SK-N-SH (cell line): ENCODE results near the gene VMAC.

ENCODE experiments used
- CTCF ChIP-seq: fragments of 200-600 bp; sonication (generic); IDR thresholded peaks from 2 replicates; pipeline ENCODE4 v1.6.1; 2017; ENCODE audit warnings: antibody characterized with exemption, mild to moderate bottlenecking, moderate library complexity
- EP300 ChIP-seq, 2 experiments: IDR thresholded peaks; 2 replicates each; pipeline versions ENCODE4 v1.4.0 to v1.6.1; 2012; ENCODE audit warnings: borderline replicate concordance in 1 of 2, low read depth in 1 of 2, low read length in 1 of 2
- EZH2phosphoT487 ChIP-seq: fragments of 200-600 bp; sonication (generic); IDR thresholded peaks from 2 replicates; pipeline ENCODE4 v1.6.1; 2017; ENCODE audit warnings: low read depth, mixed run types, mild to moderate bottlenecking, antibody characterized with exemption, moderate library complexity, borderline replicate concordance
- PBX3 ChIP-seq: IDR thresholded peaks from 2 replicates; pipeline ENCODE4; 2012
- RAD21 ChIP-seq: IDR thresholded peaks from 2 replicates; pipeline ENCODE4 v1.6.1; 2012; ENCODE audit warnings: mild to moderate bottlenecking, low read length
- REST ChIP-seq: IDR thresholded peaks from 2 replicates; pipeline ENCODE4 v1.6.1; 2012; ENCODE audit warnings: mild to moderate bottlenecking, low read depth, low read length, moderate library complexity
- RFX5 ChIP-seq: IDR thresholded peaks from 2 replicates; pipeline ENCODE4 v1.6.1; 2012; ENCODE audit warnings: mild to moderate bottlenecking, improper control_type of control experiment, low read length
- TEAD4 ChIP-seq: IDR thresholded peaks from 2 replicates; pipeline ENCODE4 v1.4.0; 2012; ENCODE audit warnings: mild to moderate bottlenecking, borderline replicate concordance; ENCODE audit not compliant: insufficient read depth
- YY1 ChIP-seq: IDR thresholded peaks from 2 replicates; pipeline ENCODE4 v1.4.0; 2012; ENCODE audit warnings: low read depth, mild to moderate bottlenecking

GRCh38 chr19:5931251-5931650, 26.6 kb downstream of the VMAC start:
- no peak for TF ChIP-seq YY1
- TF ChIP-seq CTCF, result no peak
- TF ChIP-seq PBX3, result no peak
- no peak for TF ChIP-seq EZH2phosphoT487
- no peak for TF ChIP-seq REST
- no peak for TF ChIP-seq TEAD4
- no peak for TF ChIP-seq EP300 (IDR thresholded peaks at IDR 0.05; ENCODE audit: borderline replicate concordance in 1 of 2, low read depth in 1 of 2, low read length in 1 of 2)
- no peak for TF ChIP-seq RAD21
- TF ChIP-seq RFX5, result no peak
